ENCODE results near the gene KCNQ1. TPM values are rescaled to one million over a fixed set of nuclear protein-coding genes. Genes with fewer than 3 reads are reported as not detected.
A peak's percentile ranks its signal among the peaks of the same experiment; 100 is the strongest.
"Not testable (repeated sequence)": the region's sequence is repeated elsewhere in the genome, so short reads cannot be mapped to it uniquely, and the experiment has no call there.

The KCNQ1 gene
- total RNA-seq, 1 donor from 2014 or later = 2.7 TPM

DNA sequence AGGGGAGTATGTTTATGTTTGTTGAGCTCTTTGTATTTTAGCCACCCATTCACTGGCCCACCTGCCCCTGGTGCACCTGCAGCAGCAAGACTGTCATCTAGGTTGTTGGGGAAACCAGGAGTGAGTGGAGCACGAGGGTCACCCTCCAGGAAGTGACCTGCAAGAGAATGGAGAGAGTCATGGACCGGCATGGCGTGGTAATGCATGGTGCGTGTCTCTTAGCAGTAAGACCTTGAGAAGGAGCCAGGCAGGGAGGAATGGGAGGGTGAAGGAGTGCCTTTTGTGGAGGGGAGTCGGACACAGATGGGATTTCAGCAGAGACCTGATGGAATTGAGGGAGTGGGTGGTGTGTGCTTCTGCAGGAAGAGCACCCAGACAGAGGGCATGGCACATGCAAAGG lies 37.9 kb downstream of the KCNQ1 start:
- TF ChIP-seq POLR2AphosphoS5 (IDR thresholded peaks at IDR 0.05; ENCODE audit: insufficient read depth in 1 of 2, low read depth in 1 of 2) = no peak
- TF ChIP-seq POLR2A (IDR thresholded peaks at IDR 0.05) = no peak
- TF ChIP-seq, protein P1, sequence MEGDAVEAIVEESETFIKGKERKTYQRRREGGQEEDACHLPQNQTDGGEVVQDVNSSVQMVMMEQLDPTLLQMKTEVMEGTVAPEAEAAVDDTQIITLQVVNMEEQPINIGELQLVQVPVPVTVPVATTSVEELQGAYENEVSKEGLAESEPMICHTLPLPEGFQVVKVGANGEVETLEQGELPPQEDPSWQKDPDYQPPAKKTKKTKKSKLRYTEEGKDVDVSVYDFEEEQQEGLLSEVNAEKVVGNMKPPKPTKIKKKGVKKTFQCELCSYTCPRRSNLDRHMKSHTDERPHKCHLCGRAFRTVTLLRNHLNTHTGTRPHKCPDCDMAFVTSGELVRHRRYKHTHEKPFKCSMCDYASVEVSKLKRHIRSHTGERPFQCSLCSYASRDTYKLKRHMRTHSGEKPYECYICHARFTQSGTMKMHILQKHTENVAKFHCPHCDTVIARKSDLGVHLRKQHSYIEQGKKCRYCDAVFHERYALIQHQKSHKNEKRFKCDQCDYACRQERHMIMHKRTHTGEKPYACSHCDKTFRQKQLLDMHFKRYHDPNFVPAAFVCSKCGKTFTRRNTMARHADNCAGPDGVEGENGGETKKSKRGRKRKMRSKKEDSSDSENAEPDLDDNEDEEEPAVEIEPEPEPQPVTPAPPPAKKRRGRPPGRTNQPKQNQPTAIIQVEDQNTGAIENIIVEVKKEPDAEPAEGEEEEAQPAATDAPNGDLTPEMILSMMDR (IDR thresholded peaks at IDR 0.05) = no peak
- no peaks in the 10 kb centered on the region for H3K36me3 ChIP-seq
- H3K4me1 ChIP-seq = no peaks in the 10 kb centered on the region
- intact Hi-C loops (cut with DNase I) = no loop called here
- H3K27me3 ChIP-seq = no peaks in the 10 kb centered on the region
- H3K9me3 ChIP-seq = peaks cover 4% of the 10 kb centered on the region
- DNase-seq (ENCODE audit: extremely low spot score in 2 of 2) = peak in 1 of 2 donors; percentile 67
- no peak overlapping the region for H3K27ac ChIP-seq
- no peak overlapping the region for H3K4me3 ChIP-seq

DNA sequence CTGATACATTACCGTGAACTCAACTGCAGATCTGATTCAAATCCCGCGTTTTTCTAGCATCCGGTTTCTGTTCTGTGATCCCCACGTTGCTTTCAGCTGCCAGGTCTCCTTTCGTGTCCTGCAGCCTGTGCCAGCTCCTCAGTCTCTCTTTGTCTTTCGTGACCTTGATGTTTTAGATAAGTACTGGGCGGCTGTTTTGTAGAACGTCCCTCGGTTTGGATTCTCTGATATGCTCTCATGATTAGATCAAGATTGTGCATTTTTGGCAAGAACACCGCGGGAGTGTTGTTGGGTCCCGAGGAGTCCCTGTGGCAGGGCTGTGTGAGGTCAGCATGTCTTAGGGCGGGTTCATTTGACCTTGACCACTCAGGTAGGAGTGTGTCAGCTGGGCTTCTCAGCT lies 38.6 kb downstream of the KCNQ1 start:
- no peaks in the 10 kb centered on the region for H3K36me3 ChIP-seq
- no peak overlapping the region for H3K27ac ChIP-seq
- H3K4me1 ChIP-seq = no peaks in the 10 kb centered on the region
- peak in 1 of 2 donors; percentile 54 for DNase-seq (ENCODE audit: extremely low spot score in 2 of 2)
- intact Hi-C loops (cut with DNase I) = no loop called here
- H3K27me3 ChIP-seq = no peaks in the 10 kb centered on the region
- TF ChIP-seq POLR2A (IDR thresholded peaks at IDR 0.05) (no peak), POLR2AphosphoS5 (IDR thresholded peaks at IDR 0.05; ENCODE audit: insufficient read depth in 1 of 2, low read depth in 1 of 2) (no peak)
- TF ChIP-seq, protein P1 (IDR thresholded peaks at IDR 0.05) = no peak
- no peak overlapping the region for H3K4me3 ChIP-seq
- H3K9me3 ChIP-seq = peaks cover 4% of the 10 kb centered on the region

DNA sequence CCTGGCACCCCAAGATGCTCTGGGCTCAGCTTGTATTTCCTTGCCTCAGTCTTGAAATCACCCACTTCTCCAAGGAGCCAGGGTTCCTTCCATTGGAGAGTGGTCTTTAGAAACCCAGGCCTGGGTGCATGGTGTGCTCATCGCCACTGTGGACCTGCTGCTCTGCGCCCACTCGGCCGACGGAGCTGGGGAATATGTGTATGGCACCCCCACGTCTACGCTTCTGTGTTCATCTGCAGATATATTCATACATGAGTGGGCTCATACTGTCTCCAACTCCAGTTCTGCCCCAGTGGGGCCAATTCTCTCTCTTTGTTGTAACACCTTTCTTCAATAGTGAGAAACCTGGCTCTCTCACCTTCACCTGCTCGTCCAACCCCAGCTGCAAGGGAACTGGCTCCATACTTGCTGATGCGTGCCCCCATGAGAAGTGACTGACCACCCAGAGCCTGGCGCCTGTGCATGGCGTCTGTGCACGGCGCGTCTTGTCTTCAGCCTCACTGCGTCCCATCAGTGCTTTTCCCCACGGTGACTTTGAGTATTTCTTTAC lies 39.8 kb downstream of the KCNQ1 start:
- DNase-seq (ENCODE audit: extremely low spot score in 2 of 2) = peak in 1 of 2 donors; percentile 37
- H3K4me1 ChIP-seq = no peaks in the 10 kb centered on the region
- no peak overlapping the region for H3K4me3 ChIP-seq
- no peaks in the 10 kb centered on the region for H3K36me3 ChIP-seq
- H3K27me3 ChIP-seq = no peaks in the 10 kb centered on the region
- no peak overlapping the region for H3K27ac ChIP-seq
- intact Hi-C loops (cut with DNase I) = no loop called here
- TF ChIP-seq, protein P1 (IDR thresholded peaks at IDR 0.05) = no peak
- TF ChIP-seq POLR2A (IDR thresholded peaks at IDR 0.05) (no peak), POLR2AphosphoS5 (IDR thresholded peaks at IDR 0.05; ENCODE audit: insufficient read depth in 1 of 2, low read depth in 1 of 2) (no peak)
- peaks cover 4% of the 10 kb centered on the region for H3K9me3 ChIP-seq

DNA sequence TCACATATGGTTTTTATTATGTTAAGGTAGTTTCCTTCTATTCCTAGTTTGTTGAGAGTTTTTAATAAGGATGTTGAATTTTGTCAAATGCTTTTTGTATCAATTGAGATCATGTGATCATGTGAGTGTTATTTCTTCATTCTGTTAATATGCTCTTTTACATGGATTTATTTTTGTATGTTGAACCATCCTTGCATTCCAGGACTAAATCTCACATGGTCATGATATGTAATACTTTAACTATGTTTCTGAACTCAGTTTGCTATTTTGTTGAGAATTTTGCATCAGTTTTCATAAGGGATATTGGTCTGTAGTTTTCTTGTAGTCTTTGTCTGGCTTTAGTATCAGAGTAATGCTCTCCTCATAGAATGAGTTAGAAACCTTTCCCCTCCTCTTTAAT lies 43.2 kb downstream of the KCNQ1 start:
- TF ChIP-seq POLR2A (IDR thresholded peaks at IDR 0.05) (no peak), POLR2AphosphoS5 (IDR thresholded peaks at IDR 0.05; ENCODE audit: insufficient read depth in 1 of 2, low read depth in 1 of 2) (no peak)
- TF ChIP-seq, protein P1 (IDR thresholded peaks at IDR 0.05) = no peak
- Histone ChIP-seq H3K9me3 (peaks cover 4% of the 10 kb centered on the region), H3K36me3 (no peaks in the 10 kb centered on the region), H3K27ac (no peak overlapping the region), H3K4me1 (no peaks in the 10 kb centered on the region), H3K4me3 (no peak overlapping the region), H3K27me3 (no peaks in the 10 kb centered on the region)
- intact Hi-C loops (cut with DNase I) = no loop called here
- no peak for DNase-seq (ENCODE audit: extremely low spot score in 2 of 2)

DNA sequence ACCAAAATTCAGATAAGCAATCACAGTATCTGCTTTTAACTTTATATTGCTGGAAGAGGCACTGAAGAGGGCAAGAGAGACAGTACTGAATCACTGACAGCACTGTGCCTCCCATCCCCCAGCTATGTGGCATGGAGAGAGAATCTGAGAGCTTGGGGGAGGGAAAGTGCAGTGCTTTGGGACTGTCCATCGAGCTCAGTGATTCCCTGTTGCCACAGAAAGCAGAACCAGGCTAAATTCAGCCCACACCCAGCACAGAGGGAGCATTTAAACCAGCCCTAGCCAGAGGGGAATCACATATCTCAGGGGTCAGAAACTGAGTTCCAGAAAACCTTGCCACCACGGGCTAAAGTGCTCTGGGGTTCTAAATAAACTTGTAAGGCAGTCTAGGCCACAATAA lies 44.3 kb downstream of the KCNQ1 start:
- peaks cover 4% of the 10 kb centered on the region for H3K9me3 ChIP-seq
- peak in 1 of 2 donors; percentile 34 for DNase-seq (ENCODE audit: extremely low spot score in 2 of 2)
- no peaks in the 10 kb centered on the region for H3K4me1 ChIP-seq
- no peak overlapping the region for H3K27ac ChIP-seq
- intact Hi-C loops (cut with DNase I) = no loop called here
- TF ChIP-seq, protein P1 (IDR thresholded peaks at IDR 0.05) = no peak
- TF ChIP-seq POLR2A (IDR thresholded peaks at IDR 0.05) (no peak), POLR2AphosphoS5 (IDR thresholded peaks at IDR 0.05; ENCODE audit: insufficient read depth in 1 of 2, low read depth in 1 of 2) (no peak)
- no peaks in the 10 kb centered on the region for H3K36me3 ChIP-seq
- no peaks in the 10 kb centered on the region for H3K27me3 ChIP-seq
- H3K4me3 ChIP-seq = no peak overlapping the region

DNA sequence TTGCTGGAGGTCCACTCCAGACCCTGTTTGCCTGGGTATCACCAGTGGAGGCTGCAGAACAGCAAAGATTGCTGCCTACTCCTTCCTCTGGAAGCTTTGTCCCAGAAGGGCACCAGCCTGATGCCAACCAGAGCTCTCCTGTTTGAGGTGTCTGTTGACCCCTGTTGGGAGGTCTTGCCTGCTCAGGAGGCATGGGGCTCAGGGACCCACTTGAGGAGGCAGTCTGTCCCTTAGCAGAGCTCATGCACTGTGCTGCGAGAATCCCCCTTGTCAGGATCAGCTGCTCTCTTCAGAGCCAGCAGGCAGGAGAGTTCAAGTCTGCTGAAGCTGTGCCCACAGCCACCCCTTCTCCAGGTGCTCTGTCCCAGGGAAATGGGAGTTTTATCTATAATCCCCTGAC lies 53.1 kb downstream of the KCNQ1 start:
- H3K27ac ChIP-seq; H3K4me3 ChIP-seq; H3K4me1 ChIP-seq; intact Hi-C loops (cut with DNase I); H3K9me3 ChIP-seq; H3K27me3 ChIP-seq; H3K36me3 ChIP-seq: not testable (repeated sequence)
- DNase-seq (ENCODE audit: extremely low spot score in 2 of 2) = peak in 1 of 2 donors; percentile 75
